Measurements from ENCODE around the gene GOLGA6D.
"Not testable (repeated sequence)": the region's sequence is repeated elsewhere in the genome, so short reads cannot be mapped to it uniquely, and the experiment has no call there.

The GOLGA6D gene

GRCh38 chr15:75333654-75334419, 51.2 kb downstream of the GOLGA6D start:
- DNase-seq (ENCODE audit: low spot score) = not testable (repeated sequence)

- DNase-seq (ENCODE audit: low spot score) = no peak
These were observed 52.7 kb downstream of the GOLGA6D start for GRCh38 chr15:75335313-75335704.

GRCh38 chr15:75335705-75336355, 53.2 kb downstream of the GOLGA6D start, which contains the start of gene COMMD4:
COMMD4 (plus strand) TSS chr15:75336063; CDS start chr15:75336090, 27 bp downstream.
- DNase-seq (ENCODE audit: low spot score) = peak; percentile 86

- no peak for DNase-seq (ENCODE audit: low spot score)
These were observed 56.1 kb downstream of the GOLGA6D start for GRCh38 chr15:75338661-75339240.

- DNase-seq (ENCODE audit: low spot score) = no peak
These were observed 57.1 kb downstream of the GOLGA6D start for GRCh38 chr15:75339531-75340240.

GRCh38 chr15:75342221-75342620, 59.6 kb downstream of the GOLGA6D start:
- no peak for DNase-seq (ENCODE audit: low spot score)

- DNase-seq (ENCODE audit: low spot score) = not testable (repeated sequence)
These were observed 61.3 kb downstream of the GOLGA6D start for GRCh38 chr15:75343953-75344352.
